ENCODE data around the gene GPX6.
"Not testable (repeated sequence)": the region's sequence is repeated elsewhere in the genome, so short reads cannot be mapped to it uniquely, and the experiment has no call there.

GPX6 gene

GRCh38 chr6:28523241-28523622 is 7.6 kb upstream of the GPX6 start:
- peak; percentile 12 to 54 for DNase-seq

GRCh38 chr6:28522594-28523240 is 7.1 kb upstream of the GPX6 start:
- DNase-seq, result no peak

DNA sequence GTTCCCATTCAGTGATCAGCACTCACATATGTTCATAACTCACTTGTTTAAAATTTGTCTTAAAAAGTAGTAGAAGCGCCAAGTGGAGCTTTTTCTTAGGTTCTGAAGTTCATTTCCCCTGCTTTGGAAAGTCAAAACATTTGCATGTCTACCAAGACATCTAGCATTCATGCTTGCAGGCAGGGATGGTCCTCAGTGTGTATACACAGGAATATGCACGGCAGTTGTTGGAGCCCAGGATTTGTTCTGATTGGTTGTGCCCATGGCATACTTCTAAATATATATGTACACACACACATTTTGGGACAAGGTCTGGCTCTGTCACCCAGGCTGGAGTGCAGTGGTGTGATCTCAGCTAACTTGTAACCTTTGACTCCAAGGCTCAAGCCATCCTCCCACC is 2.4 kb upstream of the GPX6 start:
- no peak for DNase-seq

GRCh38 chr6:28512387-28512786 is 3.2 kb downstream of the GPX6 start:
- DNase-seq, result not testable (repeated sequence)

GRCh38 chr6:28511628-28512300 is 3.8 kb downstream of the GPX6 start:
- no peak for DNase-seq

GRCh38 chr6:28506807-28507475 is 8.7 kb downstream of the GPX6 start:
- DNase-seq, result peak in 1 of 2 donors; percentile 8

GRCh38 chr6:28505733-28506132 is 9.9 kb downstream of the GPX6 start:
- no peak for DNase-seq

- DNase-seq, result not testable (repeated sequence)
Measured at GRCh38 chr6:28502709-28503305, 12.8 kb downstream of the GPX6 start.

- DNase-seq, result not testable (repeated sequence)
Measured at GRCh38 chr6:28502136-28502535, 13.5 kb downstream of the GPX6 start.

DNA sequence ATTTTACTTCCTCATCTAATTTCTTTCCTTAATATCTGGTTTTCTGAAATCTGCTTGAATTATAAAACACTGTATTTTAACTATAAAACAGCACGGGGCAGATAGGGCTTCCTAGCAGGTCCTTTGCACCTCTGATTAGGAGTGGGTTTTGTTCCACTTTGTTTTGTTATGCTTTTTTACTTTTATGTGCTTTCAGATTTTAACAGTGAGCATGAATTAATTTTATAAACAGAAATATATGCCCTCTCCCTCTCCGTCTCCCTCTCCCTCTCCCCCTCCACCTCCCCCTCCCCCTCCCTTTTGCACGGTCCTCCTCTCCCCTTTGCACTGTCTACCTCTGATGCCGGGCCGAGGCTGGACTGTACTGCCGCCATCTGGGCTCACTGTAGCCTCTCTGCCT is 14.3 kb downstream of the GPX6 start:
- DNase-seq, result no peak

DNA sequence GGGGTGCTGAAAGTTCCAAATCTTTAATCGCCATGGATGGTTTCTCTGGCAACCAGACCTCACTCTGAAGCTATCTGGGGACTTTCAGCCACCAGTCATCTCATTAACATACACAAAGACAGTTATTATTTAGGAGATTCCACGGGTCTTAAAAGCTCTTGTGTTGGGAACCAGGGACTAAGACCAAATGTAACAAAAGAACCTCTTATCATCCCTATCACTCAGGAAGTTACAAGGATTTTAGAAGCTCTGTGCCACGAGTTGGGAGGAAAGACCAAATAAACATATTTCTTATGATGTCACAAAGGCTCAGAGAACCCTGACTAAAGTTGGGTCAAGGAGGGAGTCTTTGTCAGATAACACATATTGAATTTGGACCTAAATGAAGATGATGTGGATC is 17.7 kb downstream of the GPX6 start:
- no peak for DNase-seq

- no peak for DNase-seq
Measured at GRCh38 chr6:28497306-28497705, 18.3 kb downstream of the GPX6 start.

DNA sequence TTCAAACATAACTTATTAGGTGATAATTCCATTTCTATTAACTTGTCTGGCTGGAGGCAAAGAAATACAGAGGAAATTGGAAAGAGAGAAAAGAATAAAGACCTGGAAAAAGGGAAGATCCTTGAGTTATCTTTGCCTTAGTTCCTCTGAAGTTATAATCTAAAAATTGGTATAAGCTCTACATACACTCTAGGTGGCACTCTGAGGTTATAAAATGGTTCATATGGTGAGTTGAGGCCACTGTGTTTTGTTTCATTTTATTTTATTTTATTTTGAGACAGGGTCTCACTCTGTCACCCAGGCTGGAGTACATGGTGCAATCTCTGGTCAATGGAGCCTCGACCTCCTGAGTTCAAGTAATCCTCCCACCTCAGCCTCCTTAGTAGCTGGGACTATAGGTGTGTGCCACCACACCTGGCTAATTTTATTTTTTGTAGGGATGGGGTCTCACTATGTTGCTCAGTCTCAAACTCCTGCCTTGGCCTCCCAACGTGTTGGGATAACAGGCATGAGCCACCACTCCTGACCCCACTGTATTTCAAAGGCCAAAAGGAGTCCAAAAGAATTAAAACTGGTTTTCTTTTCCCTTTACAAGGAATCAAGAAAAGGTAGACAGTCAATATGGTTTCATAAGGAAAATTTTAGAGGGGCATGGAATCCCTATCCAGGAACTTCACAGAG is 19.4 kb downstream of the GPX6 start:
- DNase-seq, result peak in 1 of 2 donors; percentile 28

DNA sequence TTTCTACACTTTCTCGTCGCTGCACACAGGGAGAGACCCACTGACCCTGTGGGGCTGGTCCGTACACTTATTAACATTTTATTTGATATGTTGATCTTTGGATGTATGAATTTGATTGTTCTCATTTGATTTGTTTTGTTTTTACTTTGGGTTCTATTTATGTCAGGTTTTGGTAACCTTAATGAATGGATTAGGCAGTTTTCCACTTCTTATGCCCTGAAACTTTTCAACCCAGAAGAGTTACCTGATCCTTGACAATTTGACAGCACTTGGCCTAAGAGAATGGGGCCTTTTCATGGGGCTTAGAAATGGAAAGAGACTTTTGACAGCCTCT is 23.6 kb downstream of the GPX6 start:
- DNase-seq, result no peak

DNA sequence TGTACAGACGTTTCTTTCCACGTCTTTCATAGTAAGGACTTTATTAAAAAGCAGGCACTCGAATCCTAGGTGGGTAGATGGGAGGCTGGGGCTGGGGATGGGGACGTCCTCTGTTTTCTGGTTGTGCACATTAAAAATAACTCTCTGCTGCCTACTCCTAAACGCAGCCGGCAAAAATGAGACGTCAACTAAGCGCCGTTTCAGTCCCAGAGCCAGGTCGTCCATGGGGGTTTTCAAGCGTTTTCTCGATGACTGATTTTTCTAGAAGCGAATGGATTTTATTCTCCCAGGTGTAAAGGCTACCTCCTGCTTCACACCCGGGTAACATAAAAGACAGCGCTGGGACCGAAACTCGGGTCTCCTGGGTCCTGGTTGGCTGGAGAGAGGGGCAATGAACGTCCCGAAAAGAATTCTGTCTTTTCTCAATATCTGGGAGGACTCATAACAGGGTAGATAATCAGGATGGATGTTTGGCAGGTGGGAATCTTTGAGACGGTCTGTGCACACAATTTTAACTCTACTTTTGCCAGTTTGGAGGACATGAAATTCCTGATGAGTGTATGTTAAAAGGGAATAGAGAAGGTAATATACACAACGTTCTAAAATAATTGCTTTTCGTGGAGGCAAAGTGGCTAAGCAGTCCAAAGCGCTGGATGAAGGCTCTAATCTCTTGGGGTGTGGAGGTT is 25.2 kb downstream of the GPX6 start:
- peak in 1 of 2 donors; percentile 3 for DNase-seq

- DNase-seq, result peak; percentile 34 to 46
Measured at GRCh38 chr6:28489366-28490204, 26.0 kb downstream of the GPX6 start.

DNA sequence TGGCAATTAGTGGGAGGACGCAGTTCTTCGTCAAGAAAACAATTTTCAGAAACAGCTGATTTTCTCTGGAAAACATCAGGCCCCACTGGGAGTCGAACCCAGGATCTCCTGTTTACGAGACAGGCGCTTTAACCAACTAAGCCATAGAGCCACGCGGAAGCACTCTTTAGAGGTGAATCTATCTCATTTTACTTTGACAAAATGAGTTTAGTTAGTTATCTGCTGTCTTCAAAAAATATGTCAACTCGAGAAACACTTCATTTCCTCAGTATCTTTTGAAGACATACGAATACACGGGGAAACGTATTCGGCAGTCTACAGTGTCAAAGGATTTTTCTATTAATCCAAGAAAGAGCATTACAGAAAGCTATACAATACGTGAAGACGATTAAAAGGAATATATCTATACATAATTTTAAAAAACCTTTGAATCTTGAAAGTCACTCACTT is 26.7 kb downstream of the GPX6 start:
- peak in 1 of 2 donors; percentile 30 for DNase-seq

DNA sequence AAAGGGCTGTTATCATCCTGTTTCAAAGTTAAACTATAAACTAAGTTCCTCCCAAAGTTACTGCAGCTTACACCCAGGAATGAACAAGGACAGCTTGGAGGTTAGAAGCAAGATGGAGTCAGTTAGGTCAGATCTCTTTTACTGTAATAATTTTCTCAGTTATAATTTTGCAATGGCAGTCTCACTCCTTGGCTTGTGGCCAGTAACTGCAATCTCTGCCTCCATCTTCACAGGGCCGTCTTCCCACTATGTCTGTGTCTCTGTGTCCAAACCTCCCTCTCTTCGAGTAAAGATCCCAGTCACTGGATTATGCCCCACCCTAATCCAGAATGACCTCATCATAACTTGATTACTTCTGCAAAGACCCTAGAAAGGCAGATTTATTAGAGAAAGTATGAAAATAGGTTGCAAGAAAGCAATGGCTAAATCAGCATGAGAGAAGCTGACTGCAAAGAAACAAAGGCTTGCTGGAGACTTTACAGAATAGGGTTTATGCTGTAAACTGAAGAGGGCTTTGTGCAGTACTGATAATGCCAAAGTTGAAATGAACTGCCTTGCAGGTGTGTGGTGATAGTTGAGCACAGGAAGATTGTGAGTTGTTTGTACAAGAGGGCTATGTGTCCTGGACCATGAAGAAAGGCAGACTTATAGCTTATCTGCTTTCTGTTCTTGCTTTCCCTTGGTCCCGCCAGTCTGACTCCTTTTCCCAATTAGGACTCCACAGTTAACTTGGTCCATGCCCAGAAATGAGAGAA is 28.4 kb downstream of the GPX6 start:
- DNase-seq, result no peak

DNA sequence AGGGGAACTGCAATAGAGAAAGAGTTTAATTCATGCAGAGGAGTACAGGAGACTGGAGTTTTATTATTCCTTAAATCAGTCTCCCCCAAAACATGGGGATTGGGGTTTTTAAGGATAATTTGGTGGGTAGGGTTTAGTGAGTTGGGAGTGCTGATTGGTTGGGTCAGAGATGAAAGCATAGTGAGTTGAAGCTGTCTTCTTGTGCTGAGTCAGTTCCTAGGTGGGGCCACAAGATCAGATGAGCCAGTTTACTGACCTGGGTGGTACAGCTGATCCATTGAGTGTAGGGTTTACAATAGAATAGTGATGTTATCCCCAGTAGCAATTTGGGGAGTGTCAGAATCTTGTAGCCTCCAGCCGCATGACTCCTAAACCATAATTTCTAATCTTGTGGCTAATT is 29.1 kb downstream of the GPX6 start:
- no peak for DNase-seq

DNA sequence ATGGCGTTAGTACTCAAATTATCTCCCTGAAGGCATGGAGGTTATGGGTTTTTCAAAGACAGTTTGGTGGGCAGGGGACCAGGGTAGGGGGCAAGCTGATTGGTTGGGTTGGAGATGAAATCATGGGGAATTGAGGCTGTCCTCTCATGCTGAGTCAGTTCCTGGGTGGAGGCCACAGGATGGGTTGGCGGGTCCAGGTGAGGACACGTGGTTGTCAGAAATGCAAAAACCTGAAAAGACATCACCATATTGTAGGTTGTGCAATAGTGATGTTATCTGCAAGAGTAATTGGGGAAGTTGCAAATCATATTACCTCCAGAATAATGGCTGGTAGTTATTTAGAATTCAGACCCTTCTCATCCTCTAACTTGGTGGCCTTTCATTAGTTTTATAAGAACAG is 30.1 kb downstream of the GPX6 start:
- no peak for DNase-seq

Data from CD4-positive, alpha-beta T cell treated with Interferon alpha-2 for 1 hour (primary cell).